Activated naive CD8-positive, alpha-beta T cell treated with anti-CD3 and anti-CD28 coated beads for 36 hours (primary cell): ENCODE data around the gene EHD1. TPM values are rescaled to one million over a fixed set of nuclear protein-coding genes. Genes with fewer than 3 reads are reported as not detected.

Source experiments
- DNase-seq: peaks from one replicate; pipeline ENCODE4 v3.0.0; 2021
- H3K27ac Mint-ChIP-seq: one replicate; pipeline ENCODE4 v1.8.0; 2022; ENCODE audit warnings: mild to moderate bottlenecking, moderate library complexity, mixed read lengths
- H3K27me3 Mint-ChIP-seq: one replicate; pipeline ENCODE4 v1.8.0; 2022; ENCODE audit warnings: mild to moderate bottlenecking, mixed read lengths
- H3K36me3 Mint-ChIP-seq: one replicate; pipeline ENCODE4 v1.8.0; 2021; ENCODE audit warnings: mild to moderate bottlenecking, mixed read lengths
- H3K4me1 Mint-ChIP-seq: one replicate; pipeline ENCODE4 v1.8.0; 2021; ENCODE audit warnings: mixed read lengths
- H3K4me3 Mint-ChIP-seq: one replicate; pipeline ENCODE4 v1.8.0; 2022; ENCODE audit warnings: mild to moderate bottlenecking, moderate library complexity, mixed read lengths
- H3K9me3 Mint-ChIP-seq: one replicate; pipeline ENCODE4 v1.8.0; 2022; ENCODE audit warnings: mixed read lengths
- total RNA-seq, 2 experiments: library from RNA; stranded (reverse); gene quantifications; one replicate each; pipeline ENCODE4 v1.2.3, GENCODE V29; 2021

Gene EHD1
- total RNA-seq, 2 experiments from 2014 or later: 103 to 112 TPM

DNA sequence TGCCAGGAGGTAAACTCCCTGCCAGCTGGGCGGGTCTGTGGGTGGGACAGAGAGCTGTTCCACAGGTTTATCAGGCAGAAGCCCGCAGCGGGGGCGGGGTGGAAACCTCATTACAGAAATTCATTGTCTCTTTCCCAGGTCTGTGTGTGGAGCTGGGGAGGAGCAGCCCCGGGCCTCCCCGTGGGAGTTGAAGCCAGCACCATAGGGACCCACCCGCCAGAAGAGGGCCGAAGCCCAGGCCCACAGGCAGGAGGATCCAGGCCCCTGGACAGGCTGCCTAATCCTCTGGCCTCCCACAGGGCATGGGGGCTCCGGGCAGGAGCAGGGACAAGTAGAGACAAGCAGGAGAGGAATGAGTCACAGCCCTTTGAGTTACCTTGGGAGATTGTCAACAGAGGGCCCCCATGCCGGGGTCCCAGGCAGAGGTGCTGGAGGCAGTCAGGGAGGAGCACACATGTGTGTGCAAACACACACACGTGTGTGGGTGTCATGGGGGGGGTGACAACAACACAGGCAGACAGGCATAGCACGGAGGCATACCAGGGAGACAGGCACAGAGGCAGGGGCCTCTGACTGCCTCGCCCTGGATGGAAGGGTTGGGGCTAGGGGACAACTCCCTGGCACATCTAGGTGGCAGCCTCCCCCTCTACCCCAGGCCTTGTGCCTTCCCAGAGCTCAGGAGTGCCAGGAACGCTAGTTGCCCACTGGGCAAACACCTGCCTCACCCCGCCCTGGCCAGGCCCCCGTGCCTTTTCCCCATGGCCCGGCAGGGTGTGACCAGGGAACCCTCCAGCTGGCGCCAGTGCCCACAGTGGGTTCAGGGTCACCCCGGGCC lies 35.4 kb downstream of the EHD1 start:
- peaks cover 15% of the 10 kb centered on the region for H3K4me1 Mint-ChIP-seq
- H3K27me3 Mint-ChIP-seq: no peaks in the 10 kb centered on the region
- no peak overlapping the region for H3K27ac Mint-ChIP-seq
- DNase-seq: no peak
- H3K36me3 Mint-ChIP-seq: no peaks in the 10 kb centered on the region
- H3K4me3 Mint-ChIP-seq: peak overlapping the region; percentile 54
- H3K9me3 Mint-ChIP-seq: no peaks in the 10 kb centered on the region

GRCh38 chr11:64842366-64842759 lies 36.1 kb downstream of the EHD1 start:
- H3K4me3 Mint-ChIP-seq: no peak overlapping the region
- H3K27me3 Mint-ChIP-seq: no peaks in the 10 kb centered on the region
- no peak for DNase-seq
- H3K4me1 Mint-ChIP-seq: peaks cover 13% of the 10 kb centered on the region
- no peaks in the 10 kb centered on the region for H3K36me3 Mint-ChIP-seq
- H3K9me3 Mint-ChIP-seq: no peaks in the 10 kb centered on the region
- H3K27ac Mint-ChIP-seq: no peak overlapping the region

DNA sequence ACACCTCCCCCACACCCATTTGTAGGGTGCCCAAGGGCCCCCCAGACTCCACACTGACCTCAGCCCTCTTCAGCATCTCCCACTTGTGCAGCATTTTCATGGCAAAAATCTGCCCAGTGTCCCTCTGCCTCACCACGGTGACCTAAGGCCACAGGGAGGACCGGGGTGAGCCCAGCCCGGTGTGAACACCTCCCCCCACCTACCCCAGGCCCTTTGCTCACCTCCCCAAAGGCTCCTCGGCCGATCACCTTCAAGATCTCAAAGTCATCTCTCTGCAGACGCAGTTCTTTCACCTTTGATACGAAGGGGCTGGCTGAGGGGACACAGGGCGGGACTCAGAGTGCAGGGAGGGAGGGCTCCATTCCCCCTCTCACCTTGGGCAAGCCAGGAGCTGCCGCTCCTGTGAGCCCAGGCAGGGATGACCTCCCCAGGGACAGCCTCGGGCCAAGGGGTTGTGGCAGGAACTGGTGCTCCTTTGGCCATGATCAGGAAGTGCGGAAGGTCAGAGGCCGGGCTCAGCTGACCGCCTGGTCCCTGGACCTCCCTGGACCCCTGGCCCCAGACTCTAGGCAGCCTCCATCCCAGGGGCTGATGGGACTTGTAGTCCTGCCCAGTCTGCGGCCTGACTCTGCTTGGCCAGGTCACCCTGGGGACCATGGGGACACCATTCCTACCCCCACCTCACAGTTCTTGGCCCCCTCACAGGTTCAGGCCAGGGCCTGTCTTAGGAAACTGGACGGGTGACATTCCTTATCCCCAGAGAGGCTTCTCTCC lies 36.6 kb downstream of the EHD1 start:
- no peak for DNase-seq
- Mint-ChIP-seq H3K27ac (no peak overlapping the region), H3K36me3 (no peaks in the 10 kb centered on the region), H3K9me3 (no peaks in the 10 kb centered on the region), H3K27me3 (no peaks in the 10 kb centered on the region), H3K4me1 (peaks cover 13% of the 10 kb centered on the region), H3K4me3 (no peak overlapping the region)

- Mint-ChIP-seq H3K27me3 (no peaks in the 10 kb centered on the region), H3K9me3 (no peaks in the 10 kb centered on the region), H3K4me3 (no peak overlapping the region), H3K4me1 (peaks cover 9% of the 10 kb centered on the region), H3K36me3 (no peaks in the 10 kb centered on the region), H3K27ac (no peak overlapping the region)
- DNase-seq: no peak
Observed at GRCh38 chr11:64839887-64840782, 38.3 kb downstream of the EHD1 start.

- Mint-ChIP-seq H3K36me3 (no peaks in the 10 kb centered on the region), H3K27ac (no peak overlapping the region), H3K4me1 (peaks cover 7% of the 10 kb centered on the region), H3K4me3 (no peak overlapping the region), H3K9me3 (no peaks in the 10 kb centered on the region), H3K27me3 (no peaks in the 10 kb centered on the region)
- no peak for DNase-seq
Observed at GRCh38 chr11:64839335-64839734, 39.1 kb downstream of the EHD1 start.

DNA sequence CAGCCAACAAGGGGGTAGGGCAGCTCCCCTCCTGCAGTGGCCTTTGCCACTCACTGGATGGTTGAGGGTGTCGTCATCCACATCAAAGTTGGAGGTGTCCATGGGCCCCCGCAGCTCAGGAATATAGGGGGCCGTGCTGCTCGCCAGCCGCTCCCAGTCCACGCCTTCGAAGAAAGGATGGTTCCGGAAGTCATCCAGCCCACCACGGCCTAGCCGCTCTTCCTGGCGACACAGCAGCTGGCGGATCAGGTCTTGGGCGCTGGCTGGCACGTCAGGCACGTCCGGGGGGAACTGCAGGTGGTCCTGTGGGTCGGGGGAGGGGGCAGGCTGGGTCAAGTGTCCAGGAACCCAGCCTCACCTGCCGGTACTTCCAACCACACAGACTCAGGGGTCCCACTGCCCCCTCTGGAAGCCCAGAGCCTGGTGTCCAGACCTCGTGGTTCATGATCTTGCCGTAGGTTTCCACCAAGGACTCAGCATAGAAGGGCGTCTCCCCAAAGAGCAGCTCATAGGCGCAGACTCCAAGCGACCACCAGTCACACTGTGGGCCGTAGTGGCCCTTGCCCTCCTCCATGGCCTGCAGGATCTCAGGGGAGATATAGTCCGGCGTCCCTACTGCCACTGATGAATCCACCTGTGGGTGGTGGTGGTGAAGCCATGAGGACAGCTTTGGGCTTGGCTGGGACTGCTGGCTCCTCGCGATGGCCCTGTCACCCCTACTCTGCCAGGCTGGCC lies 39.7 kb downstream of the EHD1 start:
- DNase-seq: no peak
- Mint-ChIP-seq H3K27ac (no peak overlapping the region), H3K4me1 (peaks cover 4% of the 10 kb centered on the region), H3K27me3 (no peaks in the 10 kb centered on the region), H3K36me3 (no peaks in the 10 kb centered on the region), H3K9me3 (no peaks in the 10 kb centered on the region), H3K4me3 (no peak overlapping the region)

- no peaks in the 10 kb centered on the region for H3K36me3 Mint-ChIP-seq
- H3K27me3 Mint-ChIP-seq: no peaks in the 10 kb centered on the region
- DNase-seq: no peak
- H3K9me3 Mint-ChIP-seq: no peaks in the 10 kb centered on the region
- no peak overlapping the region for H3K4me3 Mint-ChIP-seq
- H3K4me1 Mint-ChIP-seq: no peaks in the 10 kb centered on the region
- no peak overlapping the region for H3K27ac Mint-ChIP-seq
Observed at GRCh38 chr11:64837887-64838351, 40.5 kb downstream of the EHD1 start.

GRCh38 chr11:64836448-64837072 lies 41.9 kb downstream of the EHD1 start:
- H3K4me3 Mint-ChIP-seq: no peak overlapping the region
- H3K27me3 Mint-ChIP-seq: no peaks in the 10 kb centered on the region
- no peak overlapping the region for H3K27ac Mint-ChIP-seq
- no peak for DNase-seq
- H3K9me3 Mint-ChIP-seq: no peaks in the 10 kb centered on the region
- no peaks in the 10 kb centered on the region for H3K4me1 Mint-ChIP-seq
- H3K36me3 Mint-ChIP-seq: no peaks in the 10 kb centered on the region

DNA sequence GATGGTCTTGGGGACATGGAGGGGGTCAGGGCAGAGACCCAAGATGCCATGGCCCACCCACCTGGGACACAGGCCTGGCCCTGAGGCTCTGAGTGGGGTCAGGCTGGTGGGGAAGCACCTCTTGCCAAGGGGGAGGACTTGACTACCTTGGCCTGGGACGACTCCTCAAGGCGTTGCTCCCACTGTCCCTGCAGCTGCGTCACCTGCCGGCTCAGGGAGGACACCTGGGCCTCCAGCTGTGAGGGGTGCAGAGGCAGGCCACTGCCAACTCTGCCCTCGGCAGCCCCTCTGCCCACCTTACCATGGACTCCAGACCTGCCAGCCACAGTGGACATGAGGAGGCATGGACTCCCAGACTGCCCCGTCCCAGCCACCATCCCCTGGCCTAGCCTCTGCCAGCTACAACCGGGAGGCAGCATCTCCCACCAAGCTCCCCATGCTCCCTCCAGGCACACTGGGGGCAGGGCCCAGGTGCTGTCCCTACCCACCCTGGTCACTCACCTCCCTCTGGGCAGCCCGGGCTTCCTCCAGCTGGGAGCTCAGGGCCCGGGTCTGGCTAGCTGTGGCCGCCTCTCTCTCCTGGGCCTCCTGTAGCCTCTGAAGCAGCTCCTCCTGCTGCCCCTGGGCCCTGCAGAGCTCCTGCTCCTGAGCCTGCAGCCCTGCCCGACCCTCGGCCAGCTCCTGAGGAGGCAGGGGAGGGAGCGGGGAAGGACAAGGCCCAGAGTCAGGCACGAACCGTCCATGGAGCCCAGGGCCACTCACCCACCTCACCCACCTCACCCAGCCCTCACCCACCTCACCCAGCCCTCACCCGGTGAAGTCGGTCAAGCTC lies 42.6 kb downstream of the EHD1 start:
- Mint-ChIP-seq H3K4me1 (no peaks in the 10 kb centered on the region), H3K9me3 (no peaks in the 10 kb centered on the region), H3K4me3 (no peak overlapping the region), H3K36me3 (no peaks in the 10 kb centered on the region), H3K27me3 (no peaks in the 10 kb centered on the region), H3K27ac (no peak overlapping the region)
- DNase-seq: no peak

GRCh38 chr11:64834723-64835615 lies 43.5 kb downstream of the EHD1 start:
- Mint-ChIP-seq H3K27ac (no peak overlapping the region), H3K4me3 (no peak overlapping the region), H3K9me3 (no peaks in the 10 kb centered on the region), H3K36me3 (no peaks in the 10 kb centered on the region), H3K4me1 (no peaks in the 10 kb centered on the region), H3K27me3 (no peaks in the 10 kb centered on the region)
- DNase-seq: no peak

DNA sequence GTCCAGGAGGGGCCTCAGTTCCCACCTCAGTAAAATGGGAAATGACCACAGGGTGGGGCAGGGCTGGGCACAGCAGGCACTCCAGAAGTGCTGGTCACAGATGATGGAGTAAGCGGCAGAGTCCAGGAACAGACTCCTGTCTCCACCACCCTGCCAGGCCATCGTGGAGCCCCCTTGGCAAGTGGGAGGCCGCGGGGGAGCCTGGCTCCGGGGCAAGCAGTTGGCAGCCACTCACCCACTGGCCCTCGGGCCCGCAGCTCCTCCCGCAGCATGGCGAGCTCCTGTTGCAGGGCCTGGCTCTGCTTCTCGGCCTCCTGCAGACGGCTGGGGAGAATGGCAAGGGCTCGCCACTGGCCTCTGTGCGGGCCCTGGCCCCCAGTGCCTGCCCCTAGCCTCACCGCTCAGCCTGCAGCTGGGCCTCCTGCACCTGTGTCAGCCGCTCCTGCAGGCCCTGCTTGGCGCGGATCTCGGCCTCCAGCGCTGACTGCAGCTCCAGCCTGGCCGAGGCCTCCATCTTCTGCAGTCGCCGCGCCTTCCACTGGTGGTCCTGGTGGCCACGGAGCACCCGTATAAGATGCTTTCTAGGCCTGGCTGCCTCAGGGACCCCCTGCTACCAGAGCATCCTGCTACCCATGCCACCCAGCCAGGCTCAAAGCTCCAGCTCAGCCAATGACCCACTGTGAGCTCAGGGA lies 44.2 kb downstream of the EHD1 start:
- H3K4me1 Mint-ChIP-seq: no peaks in the 10 kb centered on the region
- no peak for DNase-seq

GRCh38 chr11:64833509-64833908 lies 44.9 kb downstream of the EHD1 start:
- H3K4me3 Mint-ChIP-seq: no peak overlapping the region
- H3K27me3 Mint-ChIP-seq: no peaks in the 10 kb centered on the region
- no peaks in the 10 kb centered on the region for H3K4me1 Mint-ChIP-seq
- no peak for DNase-seq
- no peaks in the 10 kb centered on the region for H3K36me3 Mint-ChIP-seq
- no peaks in the 10 kb centered on the region for H3K9me3 Mint-ChIP-seq
- no peak overlapping the region for H3K27ac Mint-ChIP-seq

More for the DNA sequence above, 44.2 kb downstream of the EHD1 start:
- Mint-ChIP-seq H3K36me3 (no peaks in the 10 kb centered on the region), H3K9me3 (no peaks in the 10 kb centered on the region), H3K27ac (no peak overlapping the region), H3K27me3 (no peaks in the 10 kb centered on the region), H3K4me3 (no peak overlapping the region)
